DOHH2 (cell line): ENCODE data around the gene GAA.

Source experiments
- H3F3A ChIP-seq: fragments of 200-600 bp; sonication (generic), shearing (Covaris generic); 2 replicates; pipeline ENCODE4 v1.6.0; 2016; ENCODE audit warnings: antibody characterized with exemption, mild to moderate bottlenecking; ENCODE audit not compliant: control insufficient read depth, insufficient read depth
- H3K27ac ChIP-seq: fragments of 200-600 bp; sonication (generic); 2 replicates; pipeline ENCODE4 v1.5.1; 2014; ENCODE audit warnings: low read depth, mild to moderate bottlenecking, low read length, moderate library complexity
- H3K27me3 ChIP-seq: fragments of 200-600 bp; sonication (generic); 2 replicates; pipeline ENCODE4 v1.6.1; 2014; ENCODE audit warnings: mild to moderate bottlenecking, low read length, mixed read lengths; ENCODE audit not compliant: control insufficient read depth
- H3K36me3 ChIP-seq: fragments of 200-600 bp; sonication (generic); 2 replicates; pipeline ENCODE4 v1.6.1; 2014; ENCODE audit warnings: mild to moderate bottlenecking, low read length, moderate library complexity, mixed read lengths; ENCODE audit not compliant: control insufficient read depth
- H3K4me1 ChIP-seq: fragments of 200-600 bp; sonication (generic); 2 replicates; pipeline ENCODE4 v1.6.1; 2014; ENCODE audit warnings: mild to moderate bottlenecking, low read length, mixed read lengths; ENCODE audit not compliant: control insufficient read depth
- H3K4me2 ChIP-seq: fragments of 200-600 bp; sonication (generic); 2 replicates; pipeline ENCODE4 v1.6.0; 2014; ENCODE audit warnings: mild to moderate bottlenecking, low read length, moderate library complexity
- H3K4me3 ChIP-seq: fragments of 200-600 bp; sonication (generic); 2 replicates; pipeline ENCODE4 v1.5.1; 2014; ENCODE audit warnings: mild to moderate bottlenecking, low read length, mixed read lengths
- H3K79me2 ChIP-seq: fragments of 200-600 bp; sonication (generic); 2 replicates; pipeline ENCODE4 v1.6.1; 2014; ENCODE audit warnings: mild to moderate bottlenecking, low read length, mixed read lengths; ENCODE audit not compliant: control insufficient read depth
- H3K9me2 ChIP-seq: fragments of 200-600 bp; sonication (generic); replicated peaks from 2 replicates; pipeline ENCODE4 v1.6.1; 2014; ENCODE audit warnings: mild to moderate bottlenecking, low read length, mixed read lengths; ENCODE audit not compliant: control insufficient read depth
- H3K9me3 ChIP-seq: fragments of 200-600 bp; sonication (generic); 2 replicates; pipeline ENCODE4 v1.6.1; 2014; ENCODE audit warnings: antibody characterized with exemption, low read length, mixed read lengths; ENCODE audit not compliant: control insufficient read depth, insufficient read depth
- H4K20me1 ChIP-seq: fragments of 200-600 bp; sonication (generic); 2 replicates; pipeline ENCODE4 v1.6.0; 2014; ENCODE audit warnings: low read depth, mild to moderate bottlenecking, antibody characterized with exemption, low read length, moderate library complexity; ENCODE audit not compliant: control insufficient read depth, insufficient read depth
- CTCF ChIP-seq: fragments of 200-600 bp; sonication (generic); IDR thresholded peaks from one replicate; pipeline ENCODE4 v1.5.1; 2014; ENCODE audit warnings: antibody characterized with exemption, mild to moderate bottlenecking, low read depth, low read length; ENCODE audit not compliant: poor library complexity, severe bottlenecking
- EZH2phosphoT487 ChIP-seq: fragments of 200-600 bp; sonication (generic); IDR thresholded peaks from 2 replicates; pipeline ENCODE4 v1.6.1; 2017; ENCODE audit warnings: borderline replicate concordance, mild to moderate bottlenecking, antibody characterized with exemption, low read length, moderate library complexity, mixed read lengths

The GAA gene

GRCh38 chr17:80112471-80113032 is 11.2 kb downstream of the GAA start:
- no peaks in the 10 kb centered on the region for H3K36me3 ChIP-seq
- no peaks in the 10 kb centered on the region for H4K20me1 ChIP-seq
- H3K79me2 ChIP-seq: no peaks in the 10 kb centered on the region
- H3K27ac ChIP-seq: no peak overlapping the region
- H3K4me3 ChIP-seq: peak overlapping the region; percentile 34
- H3K27me3 ChIP-seq: peaks cover 5% of the 10 kb centered on the region
- peaks cover 21% of the 10 kb centered on the region for H3K4me1 ChIP-seq
- TF ChIP-seq EZH2phosphoT487: no peak
- no peak for TF ChIP-seq CTCF
- H3K4me2 ChIP-seq: peak overlapping the region; percentile 56
- H3K9me3 ChIP-seq: no peaks in the 10 kb centered on the region
- no peaks in the 10 kb centered on the region for H3K9me2 ChIP-seq
- H3F3A ChIP-seq: peaks cover 10% of the 10 kb centered on the region; the same call in 1 of the 2 replicates

GRCh38 chr17:80113033-80113484 is 11.7 kb downstream of the GAA start:
- Histone ChIP-seq H3K9me2 (no peaks in the 10 kb centered on the region), H3K27ac (no peak overlapping the region)

GRCh38 chr17:80114758-80115157 is 13.4 kb downstream of the GAA start:
- no peak overlapping the region for H3K4me2 ChIP-seq
- peaks cover 5% of the 10 kb centered on the region for H3K27me3 ChIP-seq
- H3K27ac ChIP-seq: no peak overlapping the region
- H3K4me1 ChIP-seq: peaks cover 21% of the 10 kb centered on the region
- TF ChIP-seq EZH2phosphoT487 (no peak), CTCF (no peak)
- H3K79me2 ChIP-seq: no peaks in the 10 kb centered on the region
- H3K36me3 ChIP-seq: no peaks in the 10 kb centered on the region
- no peaks in the 10 kb centered on the region for H3K9me3 ChIP-seq
- peaks cover 10% of the 10 kb centered on the region; the same call in 1 of the 2 replicates for H3F3A ChIP-seq
- H3K4me3 ChIP-seq: no peak overlapping the region
- H4K20me1 ChIP-seq: no peaks in the 10 kb centered on the region
- H3K9me2 ChIP-seq: no peaks in the 10 kb centered on the region

More at GRCh38 chr17:80113033-80113484, 11.7 kb downstream of the GAA start:
- H3K9me3 ChIP-seq: no peaks in the 10 kb centered on the region
- peaks cover 5% of the 10 kb centered on the region for H3K27me3 ChIP-seq
- peak overlapping the region; percentile 34; the same call in 1 of the 2 replicates for H3K4me3 ChIP-seq
- TF ChIP-seq CTCF: no peak
- no peak for TF ChIP-seq EZH2phosphoT487
- H3F3A ChIP-seq: peaks cover 10% of the 10 kb centered on the region; the same call in 1 of the 2 replicates
- H4K20me1 ChIP-seq: no peaks in the 10 kb centered on the region
- H3K4me2 ChIP-seq: peak overlapping the region; percentile 56
- no peaks in the 10 kb centered on the region for H3K79me2 ChIP-seq
- no peaks in the 10 kb centered on the region for H3K36me3 ChIP-seq
- peaks cover 21% of the 10 kb centered on the region for H3K4me1 ChIP-seq
